Loucy (cell line): ENCODE data around the gene USP16.
"Not testable (repeated sequence)": the region's sequence is repeated elsewhere in the genome, so short reads cannot be mapped to it uniquely, and the experiment has no call there.

Source experiments
- H2AFZ ChIP-seq: fragments of 200-600 bp; sonication (generic); 2 replicates; pipeline ENCODE4 v1.6.0; 2016; ENCODE audit warnings: antibody characterized with exemption, mild to moderate bottlenecking, low read length, moderate library complexity
- H3F3A ChIP-seq: fragments of 200-600 bp; 2 replicates; pipeline ENCODE4 v1.6.0; 2016; ENCODE audit warnings: antibody characterized with exemption, low read depth, mild to moderate bottlenecking
- H3K27me3 ChIP-seq: fragments of 200-600 bp; sonication (generic); 2 replicates; pipeline ENCODE4 v1.6.1; 2014; ENCODE audit warnings: low read length, mild to moderate bottlenecking; ENCODE audit not compliant: insufficient read depth, poor library complexity, severe bottlenecking
- H3K36me3 ChIP-seq: fragments of 200-600 bp; sonication (generic); 2 replicates; pipeline ENCODE4 v1.6.1; 2016; ENCODE audit warnings: low read length; ENCODE audit not compliant: insufficient read depth
- H3K4me1 ChIP-seq: fragments of 200-600 bp; sonication (generic); 2 replicates; pipeline ENCODE4 v1.5.1; 2014; ENCODE audit warnings: low read length, mild to moderate bottlenecking; ENCODE audit not compliant: insufficient read depth, poor library complexity, severe bottlenecking
- H3K4me2 ChIP-seq: fragments of 200-600 bp; sonication (generic); 2 replicates; pipeline ENCODE4 v1.6.0; 2014; ENCODE audit warnings: antibody characterized with exemption, low read length, low read depth, mild to moderate bottlenecking; ENCODE audit not compliant: poor library complexity, severe bottlenecking
- H3K4me3 ChIP-seq: fragments of 200-600 bp; sonication (generic); 2 replicates; pipeline ENCODE4 v1.5.1; 2014; ENCODE audit warnings: low read length, mild to moderate bottlenecking, mixed read lengths; ENCODE audit not compliant: poor library complexity, severe bottlenecking
- H3K79me2 ChIP-seq: fragments of 200-600 bp; sonication (generic); 2 replicates; pipeline ENCODE4 v1.6.1; 2014; ENCODE audit warnings: low read length; ENCODE audit not compliant: insufficient read depth
- H3K9ac ChIP-seq: fragments of 200-600 bp; sonication (generic); 2 replicates; pipeline ENCODE4 v1.6.0; 2014; ENCODE audit warnings: mild to moderate bottlenecking, low read depth, low read length, moderate library complexity; ENCODE audit not compliant: poor library complexity, severe bottlenecking
- H3K9me2 ChIP-seq: fragments of 200-600 bp; sonication (generic); replicated peaks from 2 replicates; pipeline ENCODE4 v1.6.1; 2016; ENCODE audit warnings: low read depth, low read length, mixed read lengths
- H3K9me3 ChIP-seq: fragments of 200-600 bp; sonication (generic); 2 replicates; pipeline ENCODE4 v1.6.1; 2014; ENCODE audit warnings: mild to moderate bottlenecking, antibody characterized with exemption, low read length, low read depth; ENCODE audit not compliant: insufficient read depth
- H4K20me1 ChIP-seq: fragments of 200-600 bp; sonication (generic); 2 replicates; pipeline ENCODE4 v1.6.0; 2014; ENCODE audit warnings: antibody characterized with exemption, low read length, mild to moderate bottlenecking; ENCODE audit not compliant: insufficient read depth, poor library complexity, severe bottlenecking
- EZH2phosphoT487 ChIP-seq: fragments of 200-600 bp; IDR thresholded peaks from 2 replicates; pipeline ENCODE4 v1.6.1; 2018; ENCODE audit warnings: antibody characterized with exemption, mild to moderate bottlenecking, moderate library complexity, borderline replicate concordance
- TF ChIP-seq, protein P1 (sequence below): fragments of 200-600 bp; sonication (generic); conservative IDR thresholded peaks from 2 replicates; pipeline ENCODE4 v1.5.1; 2014; ENCODE audit warnings: mild to moderate bottlenecking, antibody characterized with exemption, low read length

Gene USP16

GRCh38 chr21:29075706-29076466 is 51.4 kb downstream of the USP16 start:
- peak overlapping the region; percentile 67 for H3K9ac ChIP-seq
- H3K79me2 ChIP-seq: peaks cover 44% of the 10 kb centered on the region
- H3K9me3 ChIP-seq: no peaks in the 10 kb centered on the region
- H3F3A ChIP-seq: 0 out of 2 replicates have a peak, but pooled peaks cover 7% of the 10 kb centered on the region
- peaks cover 25% of the 10 kb centered on the region for H4K20me1 ChIP-seq
- peak overlapping the region; percentile 55 for H3K4me2 ChIP-seq
- TF ChIP-seq EZH2phosphoT487: no peak
- TF ChIP-seq, protein P1, sequence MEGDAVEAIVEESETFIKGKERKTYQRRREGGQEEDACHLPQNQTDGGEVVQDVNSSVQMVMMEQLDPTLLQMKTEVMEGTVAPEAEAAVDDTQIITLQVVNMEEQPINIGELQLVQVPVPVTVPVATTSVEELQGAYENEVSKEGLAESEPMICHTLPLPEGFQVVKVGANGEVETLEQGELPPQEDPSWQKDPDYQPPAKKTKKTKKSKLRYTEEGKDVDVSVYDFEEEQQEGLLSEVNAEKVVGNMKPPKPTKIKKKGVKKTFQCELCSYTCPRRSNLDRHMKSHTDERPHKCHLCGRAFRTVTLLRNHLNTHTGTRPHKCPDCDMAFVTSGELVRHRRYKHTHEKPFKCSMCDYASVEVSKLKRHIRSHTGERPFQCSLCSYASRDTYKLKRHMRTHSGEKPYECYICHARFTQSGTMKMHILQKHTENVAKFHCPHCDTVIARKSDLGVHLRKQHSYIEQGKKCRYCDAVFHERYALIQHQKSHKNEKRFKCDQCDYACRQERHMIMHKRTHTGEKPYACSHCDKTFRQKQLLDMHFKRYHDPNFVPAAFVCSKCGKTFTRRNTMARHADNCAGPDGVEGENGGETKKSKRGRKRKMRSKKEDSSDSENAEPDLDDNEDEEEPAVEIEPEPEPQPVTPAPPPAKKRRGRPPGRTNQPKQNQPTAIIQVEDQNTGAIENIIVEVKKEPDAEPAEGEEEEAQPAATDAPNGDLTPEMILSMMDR: no peak
- no peak overlapping the region for H2AFZ ChIP-seq
- no peaks in the 10 kb centered on the region for H3K27me3 ChIP-seq
- peaks cover 51% of the 10 kb centered on the region for H3K4me1 ChIP-seq
- H3K36me3 ChIP-seq: no peaks in the 10 kb centered on the region
- peak overlapping the region; percentile 45 for H3K4me3 ChIP-seq
- H3K9me2 ChIP-seq: no peaks in the 10 kb centered on the region

GRCh38 chr21:29076731-29077640 is 52.5 kb downstream of the USP16 start:
- Histone ChIP-seq H3K79me2 (peaks cover 37% of the 10 kb centered on the region), H3K4me3 (peak overlapping the region; percentile 78), H3K4me1 (peaks cover 40% of the 10 kb centered on the region), H4K20me1 (peaks cover 14% of the 10 kb centered on the region), H3K4me2 (peak overlapping the region; percentile 79), H2AFZ (0 out of 2 replicates have a peak overlapping the region, but pooled peaks have one; percentile 56), H3K9ac (peak overlapping the region; percentile 88)
- not testable (repeated sequence) for H3K9me2 ChIP-seq, H3K36me3 ChIP-seq, H3K27me3 ChIP-seq, H3F3A ChIP-seq, H3K9me3 ChIP-seq

DNA sequence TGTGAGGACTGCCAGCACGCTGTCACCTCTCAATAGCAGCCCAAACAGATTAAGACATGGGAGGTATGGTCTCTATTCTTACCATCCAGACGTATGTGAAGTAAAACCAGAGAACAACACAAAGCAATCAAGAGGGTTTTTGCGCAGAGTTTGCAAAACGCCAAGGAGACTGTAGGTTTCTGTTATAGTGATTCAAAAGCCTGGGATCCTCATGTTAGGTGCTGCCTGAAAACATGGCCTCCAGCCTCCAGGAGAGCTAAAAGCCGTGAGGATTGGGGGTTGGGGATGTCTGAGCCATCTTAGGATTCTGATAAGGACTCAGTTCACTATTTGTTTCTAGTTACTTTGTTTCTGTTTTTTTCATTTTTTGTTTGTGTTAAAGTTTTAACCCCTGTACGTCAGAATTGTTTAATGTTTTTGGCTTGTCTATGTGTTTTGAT is 53.2 kb downstream of the USP16 start:
- H4K20me1 ChIP-seq: peaks cover 7% of the 10 kb centered on the region
- H3K9ac ChIP-seq: peak overlapping the region; percentile 88
- peak overlapping the region; percentile 56; the same call in 1 of the 2 replicates for H2AFZ ChIP-seq
- peak overlapping the region; percentile 79 for H3K4me2 ChIP-seq
- no peaks in the 10 kb centered on the region for H3K9me2 ChIP-seq
- 0 out of 2 replicates have a peak, but pooled peaks cover 7% of the 10 kb centered on the region for H3F3A ChIP-seq
- H3K9me3 ChIP-seq: no peaks in the 10 kb centered on the region
- TF ChIP-seq, protein P1: no peak
- TF ChIP-seq EZH2phosphoT487: no peak
- H3K79me2 ChIP-seq: peaks cover 31% of the 10 kb centered on the region
- H3K4me3 ChIP-seq: peak overlapping the region; percentile 78
- H3K4me1 ChIP-seq: peaks cover 34% of the 10 kb centered on the region
- H3K36me3 ChIP-seq: no peaks in the 10 kb centered on the region
- no peaks in the 10 kb centered on the region for H3K27me3 ChIP-seq
